ENCODE results near the gene VEGFD.

GRCh38 chrX:15413101-15413500 is 28.9 kb upstream of the VEGFD start:
- TF ChIP-seq CTCF (IDR thresholded peaks at IDR 0.05; ENCODE audit: low read length) (no peak), EZH2 (optimal IDR thresholded peaks at IDR 0.05; ENCODE audit: low read depth, low read length) (no peak)
